Neural progenitor cell (in vitro differentiated cells): ENCODE results near the gene SERPINA10. TPM values are rescaled to one million over a fixed set of nuclear protein-coding genes. Genes with fewer than 3 reads are reported as not detected.

Experiments
- DNase-seq: peaks from one replicate; pipeline ENCODE4 v3.0.0-alpha.2; 2016; ENCODE audit warnings: low spot score
- H2AFZ ChIP-seq: fragments of 200-600 bp; sonication (generic); replicated peaks from 2 replicates; pipeline ENCODE4 v1.6.1; 2016; ENCODE audit warnings: antibody characterized with exemption
- H3F3A ChIP-seq: fragments of 200-600 bp; sonication (generic); 2 replicates; pipeline ENCODE4 v1.6.1; 2016; ENCODE audit warnings: antibody characterized with exemption, low read depth
- H3K27ac ChIP-seq: fragments of 200-600 bp; sonication (generic); 2 replicates; pipeline ENCODE4 v1.5.1; 2016; ENCODE audit warnings: mild to moderate bottlenecking
- H3K27me3 ChIP-seq: fragments of 200-600 bp; sonication (generic); 2 replicates; pipeline ENCODE4 v1.6.1; 2016; ENCODE audit warnings: mild to moderate bottlenecking, moderate library complexity
- H3K36me3 ChIP-seq: fragments of 200-600 bp; sonication (generic); 2 replicates; pipeline ENCODE4 v1.5.1; 2016
- H3K4me1 ChIP-seq: fragments of 200-600 bp; sonication (generic); 2 replicates; pipeline ENCODE4 v1.6.1; 2016; ENCODE audit warnings: mixed run types
- H3K4me2 ChIP-seq: fragments of 200-600 bp; sonication (generic); 2 replicates; pipeline ENCODE4 v1.6.1; 2016
- H3K4me3 ChIP-seq: fragments of 200-600 bp; sonication (generic); 2 replicates; pipeline ENCODE4 v1.5.1; 2016
- H3K79me2 ChIP-seq: fragments of 200-600 bp; sonication (generic); 2 replicates; pipeline ENCODE4 v1.6.1; 2016; ENCODE audit warnings: low read depth
- H3K9ac ChIP-seq: fragments of 200-600 bp; sonication (generic); 2 replicates; pipeline ENCODE4 v1.6.1; 2016
- H3K9me3 ChIP-seq: fragments of 200-600 bp; sonication (generic); 2 replicates; pipeline ENCODE4 v1.5.1; 2016; ENCODE audit warnings: low read depth
- H4K20me1 ChIP-seq: fragments of 200-600 bp; sonication (generic); 2 replicates; pipeline ENCODE4 v1.6.1; 2016; ENCODE audit warnings: low read depth
- H3K27ac Mint-ChIP-seq: 3 replicates; pipeline ENCODE4 v1.8.0; 2021; ENCODE audit warnings: mixed read lengths
- H3K27me3 Mint-ChIP-seq: 2 replicates; pipeline ENCODE4 v1.8.0; 2022; ENCODE audit warnings: low read depth, mild to moderate bottlenecking, inconsistent platforms, moderate library complexity, mixed read lengths; ENCODE audit not compliant: insufficient read depth
- H3K36me3 Mint-ChIP-seq: 3 replicates; pipeline ENCODE4 v1.8.0; 2021; ENCODE audit warnings: mixed read lengths
- H3K4me1 Mint-ChIP-seq: 3 replicates; pipeline ENCODE4 v1.8.0; 2021; ENCODE audit warnings: mixed read lengths
- H3K4me3 Mint-ChIP-seq: 3 replicates; pipeline ENCODE4 v1.8.0; 2021; ENCODE audit warnings: mild to moderate bottlenecking, moderate library complexity, mixed read lengths
- H3K9me3 Mint-ChIP-seq: 3 replicates; pipeline ENCODE4 v1.8.0; 2020; ENCODE audit warnings: mixed read lengths
- CTCF ChIP-seq: fragments of 200-600 bp; sonication (generic); IDR thresholded peaks from 2 replicates; pipeline ENCODE4 v1.5.1; 2017; ENCODE audit warnings: antibody characterized with exemption, mild to moderate bottlenecking
- EZH2 ChIP-seq: fragments of 200-600 bp; sonication (generic); IDR thresholded peaks from 2 replicates; pipeline ENCODE4 v1.6.1; 2017; ENCODE audit warnings: antibody characterized with exemption, mild to moderate bottlenecking, moderate library complexity
- EZH2phosphoT487 ChIP-seq: fragments of 200-600 bp; sonication (generic); IDR thresholded peaks from 2 replicates; pipeline ENCODE4 v1.6.1; 2017; ENCODE audit warnings: antibody characterized with exemption
- total RNA-seq: library from RNA; depleted of rRNA; stranded (reverse); fragments of >200 nt; gene quantifications from 2 replicates; pipeline ENCODE4 v1.2.3, GENCODE V29; 2015; ENCODE audit warnings: low replicate concordance

SERPINA10 gene
- total RNA-seq, 1 donor from 2014 or later = not detected

- peaks cover 6% of the 10 kb centered on the region for H3K4me1 ChIP-seq
- Mint-ChIP-seq H3K4me1 (peaks cover 3% of the 10 kb centered on the region), H3K27ac (no peak overlapping the region), H3K4me3 (no peak overlapping the region), H3K9me3 (no peaks in the 10 kb centered on the region), H3K27me3 (peaks cover 2% of the 10 kb centered on the region), H3K36me3 (no peaks in the 10 kb centered on the region)
- H3K79me2 ChIP-seq = no peaks in the 10 kb centered on the region
- H3K36me3 ChIP-seq = no peaks in the 10 kb centered on the region
- no peak overlapping the region for H3K9ac ChIP-seq
- H3K27ac ChIP-seq = no peak overlapping the region
- H3F3A ChIP-seq = no peaks in the 10 kb centered on the region
- no peak for DNase-seq
- H4K20me1 ChIP-seq = no peaks in the 10 kb centered on the region
- H2AFZ ChIP-seq = no peak overlapping the region
- no peak overlapping the region for H3K4me3 ChIP-seq
- no peaks in the 10 kb centered on the region for H3K27me3 ChIP-seq
- TF ChIP-seq EZH2phosphoT487 (no peak), EZH2 (no peak), CTCF (no peak)
- no peak overlapping the region for H3K4me2 ChIP-seq
- H3K9me3 ChIP-seq = no peaks in the 10 kb centered on the region
Observed at GRCh38 chr14:94291159-94291905, 1.7 kb downstream of the SERPINA10 start.

DNA sequence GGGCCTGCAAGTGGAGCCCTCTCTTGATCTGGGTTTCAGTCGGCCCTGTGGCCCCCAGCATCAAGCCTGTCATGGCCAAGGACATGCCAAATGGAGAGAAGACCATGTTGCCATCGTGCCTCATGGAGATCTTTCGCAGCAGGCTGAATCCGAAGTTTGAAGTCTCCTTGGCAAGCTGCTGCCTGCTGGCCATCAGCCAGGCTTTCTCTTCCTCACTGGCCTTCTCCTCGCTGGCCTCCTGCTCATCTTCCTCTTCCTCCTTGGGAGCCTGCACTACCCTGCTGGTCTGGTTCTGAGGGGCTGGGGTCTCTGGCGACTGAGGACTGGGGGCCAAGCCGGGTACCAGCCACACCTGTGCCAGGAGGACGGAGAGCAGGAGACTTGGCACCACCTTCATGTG, 2.9 kb downstream of the SERPINA10 start:
- no peak overlapping the region for H3K27ac ChIP-seq
- H3K4me1 ChIP-seq = peaks cover 6% of the 10 kb centered on the region
- H3K36me3 ChIP-seq = no peaks in the 10 kb centered on the region
- H3F3A ChIP-seq = no peaks in the 10 kb centered on the region
- no peak for TF ChIP-seq CTCF
- TF ChIP-seq EZH2 = no peak
- no peak for TF ChIP-seq EZH2phosphoT487
- Mint-ChIP-seq H3K36me3 (no peaks in the 10 kb centered on the region), H3K9me3 (no peaks in the 10 kb centered on the region), H3K27ac (no peak overlapping the region), H3K4me1 (peaks cover 3% of the 10 kb centered on the region), H3K4me3 (no peak overlapping the region), H3K27me3 (peaks cover 2% of the 10 kb centered on the region)
- no peaks in the 10 kb centered on the region for H3K27me3 ChIP-seq
- H3K79me2 ChIP-seq = no peaks in the 10 kb centered on the region
- H3K9me3 ChIP-seq = no peaks in the 10 kb centered on the region
- H3K4me2 ChIP-seq = no peak overlapping the region
- DNase-seq = no peak
- no peak overlapping the region for H3K4me3 ChIP-seq
- H4K20me1 ChIP-seq = no peaks in the 10 kb centered on the region
- no peak overlapping the region for H3K9ac ChIP-seq
- no peak overlapping the region for H2AFZ ChIP-seq

GRCh38 chr14:94288610-94289465, 4.2 kb downstream of the SERPINA10 start:
- Histone ChIP-seq H3K79me2 (no peaks in the 10 kb centered on the region), H3K27me3 (no peaks in the 10 kb centered on the region), H3K9me3 (no peaks in the 10 kb centered on the region), H3K4me2 (no peak overlapping the region), H3K4me1 (peaks cover 6% of the 10 kb centered on the region), H4K20me1 (no peaks in the 10 kb centered on the region), H3F3A (no peaks in the 10 kb centered on the region), H2AFZ (no peak overlapping the region), H3K4me3 (no peak overlapping the region), H3K27ac (no peak overlapping the region), H3K9ac (no peak overlapping the region), H3K36me3 (no peaks in the 10 kb centered on the region)
- Mint-ChIP-seq H3K4me3 (no peak overlapping the region), H3K27me3 (peaks cover 2% of the 10 kb centered on the region), H3K36me3 (no peaks in the 10 kb centered on the region), H3K4me1 (peaks cover 7% of the 10 kb centered on the region), H3K27ac (no peak overlapping the region), H3K9me3 (no peaks in the 10 kb centered on the region)
- TF ChIP-seq CTCF = peak; percentile 36
- no peak for TF ChIP-seq EZH2
- peak; percentile 41 for DNase-seq
